HG02870 (cell line): Measurements from ENCODE around the gene OR6C70.
"Not testable (repeated sequence)": the region's sequence is repeated elsewhere in the genome, so short reads cannot be mapped to it uniquely, and the experiment has no call there.

Experiments
- ATAC-seq: cut with Tn5 transposase; IDR thresholded peaks from one replicate; pipeline ENCODE4 v1.9.1; 2021; ENCODE audit warnings: mild to moderate bottlenecking, moderate library complexity; ENCODE audit not compliant: unreplicated experiment

Gene OR6C70

DNA sequence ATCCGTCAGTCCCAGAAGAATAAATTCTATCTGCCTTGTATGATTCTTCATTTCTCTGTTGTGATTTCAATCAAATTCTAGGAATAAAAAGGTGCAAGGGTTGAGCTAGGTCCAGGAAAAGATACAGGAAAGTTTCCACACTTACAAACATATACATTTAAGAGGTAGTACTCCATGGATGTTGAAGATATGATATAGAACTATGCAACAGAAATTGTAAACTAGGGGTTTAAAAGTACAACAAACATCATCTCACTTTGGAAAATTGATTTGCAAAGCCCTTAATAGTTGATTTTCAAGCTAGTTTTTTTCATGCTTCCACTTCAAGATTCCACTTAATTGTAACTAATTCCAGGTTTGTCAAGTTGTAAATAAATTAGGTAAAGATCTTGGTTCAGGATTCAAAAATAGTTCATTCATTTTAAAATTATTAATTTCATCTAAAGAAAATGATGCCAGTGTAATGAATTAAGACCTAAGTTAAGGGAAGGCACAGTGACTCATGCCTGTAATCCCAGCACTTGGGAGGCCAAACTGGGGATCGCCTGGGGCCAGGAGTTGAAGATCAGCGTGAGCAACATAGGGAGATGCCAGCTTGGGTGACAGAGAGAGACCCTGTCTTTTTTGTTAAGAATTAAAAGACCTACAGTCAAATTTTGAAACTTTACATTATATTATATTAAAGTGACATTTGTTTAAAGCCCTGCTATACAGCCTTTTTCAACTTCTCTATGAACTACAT is at the start of gene OR6C70:
Gene OR6C70 (minus strand): TSS at position 51 of the 742 bp plus-strand sequence. CDS start 0 bp downstream, at position 51.
- ATAC-seq = no peak

DNA sequence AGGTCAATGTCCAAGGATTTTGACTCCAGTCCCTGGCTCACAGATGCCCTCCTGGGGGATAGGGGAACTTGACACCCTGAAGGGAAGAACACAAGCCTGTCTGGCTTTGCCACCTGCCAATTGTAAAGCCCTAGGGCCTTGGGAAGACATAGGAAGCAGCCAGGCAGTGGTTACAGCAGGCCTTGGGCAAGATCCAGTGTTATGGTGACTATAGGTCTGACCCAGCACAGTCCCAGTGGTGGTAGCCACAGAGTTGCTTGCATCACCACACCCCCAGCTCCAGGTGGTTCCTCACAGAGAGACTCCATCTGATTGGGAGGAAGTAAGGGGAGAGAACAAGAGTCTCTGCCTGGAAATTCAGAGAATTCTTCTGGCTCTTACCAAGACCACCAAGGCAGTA is 46.5 kb upstream of the OR6C70 start:
- no peak for ATAC-seq

DNA sequence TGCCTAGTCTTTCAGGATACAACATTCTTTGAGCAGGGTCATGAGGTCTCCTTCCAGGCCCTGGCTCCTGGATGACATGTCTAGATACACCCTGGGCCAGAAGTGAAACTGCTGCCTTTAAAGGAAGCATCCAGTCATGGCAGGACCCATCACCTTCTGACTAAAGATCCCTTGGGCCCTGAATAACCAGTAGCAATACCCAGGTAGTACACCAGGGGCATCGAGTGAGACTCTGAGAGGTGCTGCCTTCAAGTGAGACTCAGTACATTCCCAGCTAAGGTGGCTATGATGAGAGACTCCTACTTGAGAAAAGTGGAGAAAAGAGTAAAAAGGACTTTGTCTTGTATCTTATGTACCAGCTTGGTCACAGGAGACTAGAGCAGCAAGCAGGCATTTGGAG is 45.8 kb upstream of the OR6C70 start:
- no peak for ATAC-seq

DNA sequence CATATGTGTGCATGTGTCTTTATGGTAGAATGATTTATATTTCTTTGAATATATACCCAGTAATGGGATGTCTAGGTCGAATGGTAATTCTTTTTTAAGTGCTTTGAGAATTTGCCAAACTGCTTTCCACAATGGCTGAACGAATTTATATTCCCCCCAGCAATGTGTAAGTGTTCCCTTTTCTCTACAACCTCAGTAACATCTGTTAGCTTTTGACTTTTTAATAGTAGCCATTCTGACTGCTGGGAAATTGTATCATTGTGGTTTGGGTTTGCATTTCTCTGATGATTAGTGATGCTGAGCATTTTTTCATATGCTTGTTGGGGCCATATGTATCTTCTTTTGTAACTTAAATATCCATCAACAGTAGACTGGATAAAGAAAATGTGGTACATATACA is 31.7 kb upstream of the OR6C70 start:
- no peak for ATAC-seq

DNA sequence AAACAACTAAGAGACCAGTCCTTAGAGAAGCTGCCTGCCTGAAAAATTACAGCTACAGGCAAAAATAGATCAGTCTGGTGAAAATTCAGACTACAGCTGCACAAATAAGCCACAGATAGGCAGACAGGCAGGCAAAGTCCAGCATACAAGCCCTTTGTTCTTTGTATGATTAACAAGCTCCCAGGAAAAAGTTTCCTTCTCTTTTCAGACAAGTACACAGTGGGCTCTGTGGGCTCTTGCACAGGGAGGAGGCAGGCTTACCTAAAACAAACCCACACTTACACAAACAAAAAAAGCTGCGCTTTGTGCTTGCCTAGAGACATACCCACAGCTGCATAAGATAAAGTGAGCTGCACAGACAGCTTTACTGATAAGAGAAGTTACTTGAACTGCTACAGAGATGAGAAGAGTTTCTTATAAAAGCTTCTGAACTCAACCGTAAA is 29.9 kb upstream of the OR6C70 start:
- ATAC-seq = no peak

DNA sequence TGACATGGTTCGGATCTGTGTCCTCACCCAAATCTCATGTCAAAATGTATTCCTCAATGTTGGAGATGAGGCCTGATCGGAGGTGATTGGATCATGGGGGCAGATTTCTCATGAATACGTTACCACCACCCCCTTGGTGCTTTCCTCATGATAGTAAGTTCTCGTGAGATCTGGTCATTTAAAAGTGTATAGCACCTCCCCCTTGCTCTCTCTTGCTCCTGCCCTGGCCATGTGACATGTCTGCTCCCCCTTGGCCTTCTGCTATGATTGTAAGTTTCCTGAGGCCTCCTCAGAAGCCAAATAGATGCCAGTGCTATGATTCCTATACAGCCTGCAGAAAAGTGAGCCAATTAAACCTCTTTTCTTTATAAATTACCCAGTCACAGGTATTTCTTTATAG is 29.3 kb upstream of the OR6C70 start:
- no peak for ATAC-seq

DNA sequence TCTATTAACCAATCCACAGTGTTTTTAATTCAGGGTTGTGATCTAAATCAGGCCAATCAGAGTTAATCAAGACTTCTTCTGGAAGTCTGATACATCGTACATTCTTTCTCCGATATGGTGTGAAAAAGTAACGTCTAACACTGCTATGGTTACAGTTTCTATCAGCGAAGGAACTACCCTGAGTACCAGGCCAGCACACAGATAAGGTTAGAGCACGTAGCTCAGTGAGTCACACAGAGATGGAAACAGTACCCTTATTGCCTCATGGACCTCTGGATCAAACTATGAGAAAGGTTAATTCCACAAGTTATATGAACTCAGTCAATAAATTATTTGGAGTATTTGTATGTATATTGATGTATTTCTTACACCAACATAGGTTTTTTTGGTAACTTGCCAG is 25.6 kb upstream of the OR6C70 start:
- ATAC-seq = no peak

DNA sequence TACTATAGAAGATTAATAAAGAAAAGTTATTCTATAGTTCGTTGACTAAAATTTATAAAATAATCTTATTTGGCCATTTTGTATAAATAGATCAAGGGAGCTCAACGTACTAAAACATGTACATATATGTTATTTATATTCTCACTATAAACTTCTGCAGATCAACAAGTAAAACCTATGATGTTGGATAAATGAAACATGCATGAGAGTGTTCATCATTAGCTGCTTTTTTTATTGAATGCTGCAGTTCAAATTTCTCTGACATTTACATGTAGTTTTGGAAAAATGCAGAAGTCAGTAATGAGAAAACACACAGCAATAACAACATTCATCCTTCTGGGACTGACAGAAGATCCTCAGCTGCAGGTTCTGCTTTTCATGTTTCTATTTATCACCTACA is 22.1 kb upstream of the OR6C70 start, which contains the start of gene OR6C68:
Gene OR6C68 (plus strand): TSS at position 301 of the 400 bp plus-strand sequence. CDS start 0 bp downstream, at position 301.
- ATAC-seq = no peak

DNA sequence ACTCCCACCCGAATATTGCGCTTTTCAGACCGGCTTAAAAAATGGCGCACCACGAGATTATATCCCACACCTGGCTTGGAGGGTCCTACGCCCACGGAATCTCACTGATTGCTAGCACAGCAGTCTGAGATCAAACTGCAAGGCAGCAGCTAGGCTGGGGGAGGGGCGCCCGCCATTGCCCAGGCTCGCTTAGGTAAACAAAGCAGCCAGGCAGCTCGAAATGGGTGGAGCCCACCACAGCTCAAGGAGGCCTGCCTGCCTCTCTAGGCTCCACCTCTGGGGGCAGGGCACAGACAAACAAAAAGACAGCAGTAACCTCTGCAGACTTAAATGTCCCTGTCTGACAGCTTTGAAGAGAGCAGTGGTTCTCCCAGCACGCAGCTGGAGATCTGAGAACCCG is 14.3 kb upstream of the OR6C70 start:
- ATAC-seq = not testable (repeated sequence)

DNA sequence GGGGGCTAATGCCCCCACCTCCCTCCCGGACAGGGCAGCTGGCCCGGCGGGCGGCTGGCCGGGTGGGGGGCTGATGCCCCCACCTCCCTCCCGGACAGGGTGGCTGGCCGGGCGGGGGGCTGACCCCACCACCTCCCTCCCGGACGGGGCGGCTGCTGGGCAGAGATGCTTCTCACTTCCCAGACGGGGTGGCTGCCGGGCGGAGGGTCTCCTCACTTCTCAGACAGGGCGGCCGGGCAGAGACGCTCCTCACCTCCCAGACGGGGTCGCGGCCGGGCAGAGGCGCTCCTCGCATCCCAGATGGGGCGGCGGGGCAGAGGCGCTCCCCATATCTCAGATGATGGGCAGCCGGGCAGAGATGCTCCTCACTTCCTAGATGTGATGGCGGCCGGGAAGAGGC is 9.2 kb upstream of the OR6C70 start:
- ATAC-seq = not testable (repeated sequence)

DNA sequence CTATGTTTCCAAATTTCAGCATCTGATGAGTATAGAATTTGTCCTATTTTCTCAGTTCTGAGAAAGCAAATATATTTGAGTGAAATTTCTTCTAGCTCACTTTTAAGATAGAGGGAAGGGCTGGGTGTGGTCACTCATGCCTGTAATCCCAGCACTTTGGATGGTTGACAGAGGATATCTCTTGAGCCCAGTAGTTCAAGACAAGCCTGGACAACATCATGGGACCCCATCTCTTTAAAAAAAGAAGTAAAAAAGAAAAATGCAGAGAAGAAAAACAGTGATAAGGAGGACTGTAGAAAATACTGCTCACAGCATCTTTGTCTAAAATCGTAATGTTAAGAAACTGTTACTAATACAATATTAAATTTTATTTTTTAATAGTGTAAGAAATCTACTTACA is 2.3 kb upstream of the OR6C70 start:
- no peak for ATAC-seq

DNA sequence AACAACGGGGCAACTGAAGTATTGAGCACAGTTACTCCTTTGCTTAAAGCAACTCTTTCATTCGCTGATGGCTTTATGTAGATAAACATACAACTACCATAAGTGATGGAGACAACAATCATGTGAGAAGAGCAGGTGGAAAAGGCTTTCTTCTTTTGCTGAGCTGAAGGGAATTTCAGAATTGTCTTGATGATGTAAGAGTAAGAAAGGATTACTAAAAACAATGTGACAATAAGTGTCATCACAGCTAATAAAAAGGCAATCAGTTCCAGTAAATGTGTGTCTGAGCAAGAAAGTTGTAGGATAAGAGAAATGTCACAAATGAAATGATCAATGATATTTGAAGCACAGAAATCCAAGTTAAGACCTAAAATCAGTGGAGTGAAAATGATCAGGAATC is 647 bp downstream of the OR6C70 start:
- ATAC-seq = no peak

DNA sequence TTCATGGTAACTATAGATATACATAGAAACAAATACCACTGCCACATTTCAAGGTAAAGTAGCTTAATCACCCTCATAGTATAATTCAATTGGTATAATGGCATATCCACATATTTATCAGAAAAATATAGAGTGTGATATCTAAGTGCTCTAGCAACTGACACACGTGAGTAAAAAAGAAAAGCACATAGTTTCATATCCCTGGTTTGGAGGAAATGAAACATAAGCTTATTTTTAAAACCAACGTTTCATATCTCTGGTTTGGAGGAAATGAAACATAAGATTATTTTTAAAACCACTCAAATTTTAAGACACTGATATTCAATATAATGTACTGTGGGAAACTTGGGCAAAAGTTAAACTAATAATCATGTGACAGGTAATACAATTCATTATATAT is 2.1 kb downstream of the OR6C70 start:
- peak; percentile 75 for ATAC-seq

DNA sequence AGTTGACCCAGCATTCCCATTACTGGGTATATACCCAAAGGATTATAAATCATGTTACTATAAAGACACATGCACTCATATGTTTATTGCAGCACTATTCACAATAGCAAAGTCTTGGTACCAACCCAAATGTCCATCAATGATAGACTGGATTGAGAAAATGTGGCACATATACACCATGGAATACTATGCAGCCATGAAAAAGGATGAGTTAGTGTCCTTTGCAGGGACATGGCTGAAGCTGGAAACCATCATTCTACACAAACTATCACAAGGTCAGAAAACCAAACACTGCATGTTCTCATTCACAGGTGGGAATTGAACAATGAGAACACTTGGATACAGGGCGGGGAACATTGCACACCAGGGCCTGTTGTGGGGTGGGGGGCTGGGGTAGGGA is 5.0 kb downstream of the OR6C70 start:
- not testable (repeated sequence) for ATAC-seq

DNA sequence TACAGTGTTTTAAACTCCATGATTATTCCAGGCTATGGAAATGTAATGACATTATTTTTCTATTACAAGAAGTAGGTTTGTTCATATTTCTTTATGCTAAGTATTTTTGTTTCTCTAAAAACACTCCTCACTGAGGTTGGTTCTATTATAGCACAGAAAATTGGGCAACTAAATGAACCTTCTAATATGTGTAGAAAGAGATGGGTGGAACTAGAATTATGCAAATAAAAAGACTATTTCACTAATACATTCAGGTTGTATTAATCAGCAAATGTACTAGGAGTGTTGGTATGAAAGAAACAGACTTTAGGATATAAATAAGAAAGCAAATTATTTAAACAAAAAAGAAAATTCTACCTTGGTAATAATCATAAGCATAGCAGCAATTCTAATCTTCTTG is 21.1 kb downstream of the OR6C70 start:
- ATAC-seq = no peak

DNA sequence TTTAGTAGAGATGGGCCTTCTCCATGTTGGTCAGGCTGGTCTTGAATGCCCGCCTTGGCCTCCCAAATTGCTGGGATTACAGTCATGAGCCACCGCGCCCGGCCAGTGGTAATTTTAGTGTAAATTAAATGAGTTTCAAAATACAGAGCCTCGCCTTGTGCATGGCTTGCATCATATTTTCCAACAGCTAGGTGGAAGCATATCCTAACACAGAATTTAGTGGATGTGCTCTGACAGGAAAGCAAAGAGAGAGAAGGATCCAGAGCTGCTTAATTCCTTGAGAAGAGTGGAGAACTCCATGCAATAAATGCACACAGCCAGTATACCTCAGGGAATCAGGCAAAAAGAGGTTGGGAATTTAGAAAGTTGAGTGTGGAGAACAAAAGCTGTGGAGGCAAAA is 23.6 kb downstream of the OR6C70 start:
- ATAC-seq = no peak

DNA sequence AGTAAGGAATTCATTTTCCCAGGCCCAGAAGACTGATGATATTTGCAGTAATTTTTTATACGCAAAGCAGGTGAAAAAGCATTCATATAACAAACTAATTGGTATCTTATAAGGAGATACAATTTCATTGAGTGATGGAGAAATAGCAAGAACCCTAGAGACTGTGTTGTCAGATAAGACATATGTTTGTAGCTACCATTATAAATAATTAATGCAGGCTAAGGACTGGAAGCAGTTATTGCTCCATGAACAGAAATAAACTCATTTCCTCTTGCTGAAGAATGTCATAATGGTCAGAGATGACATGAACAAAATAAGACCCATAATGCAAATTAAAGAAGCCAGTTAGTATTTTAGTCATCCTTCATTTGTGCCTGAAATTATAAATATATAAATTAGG is 24.6 kb downstream of the OR6C70 start:
- no peak for ATAC-seq

DNA sequence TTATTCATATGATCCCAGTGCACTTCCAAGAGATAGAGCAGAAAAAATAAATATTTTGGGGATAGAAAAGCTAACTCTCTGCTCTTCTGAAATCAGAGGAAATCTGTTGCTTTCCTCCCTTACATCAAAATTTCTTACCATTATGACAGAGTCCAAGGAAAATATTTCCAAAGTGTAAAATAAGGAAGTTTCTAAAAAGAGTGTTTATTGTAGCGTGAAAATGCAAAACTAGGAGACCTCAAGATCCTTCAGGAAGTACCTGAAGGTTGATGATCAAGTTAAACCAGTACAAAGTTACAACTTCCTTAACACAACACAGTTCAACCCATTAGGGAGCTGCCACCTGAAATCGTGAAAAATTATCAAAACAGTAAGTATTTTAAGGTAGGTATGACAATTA is 26.2 kb downstream of the OR6C70 start, which contains the start of gene OR6C2:
Gene OR6C2 (plus strand): TSS at position 301 of the 400 bp plus-strand sequence. CDS start 8,138 bp downstream, outside the sequence.
- no peak for ATAC-seq

DNA sequence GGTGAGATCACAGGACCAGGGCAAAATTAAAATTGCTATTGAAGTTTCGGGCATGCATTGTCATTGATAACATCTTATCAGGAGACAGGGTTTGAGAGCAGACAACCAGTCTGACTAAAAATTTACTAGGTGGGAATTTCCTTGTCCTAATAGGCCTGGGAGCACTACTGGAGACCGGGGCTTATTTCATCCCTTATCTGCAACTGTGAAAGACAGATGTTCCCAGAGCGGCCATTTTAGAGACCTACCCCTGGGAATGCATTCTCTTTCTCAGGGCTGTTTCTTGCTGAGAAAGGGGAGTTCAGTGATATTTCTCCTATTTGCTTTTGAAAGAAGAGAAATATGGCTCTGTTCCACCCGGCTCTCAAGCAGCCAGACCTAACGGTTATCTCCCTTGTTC is 28.7 kb downstream of the OR6C70 start:
- not testable (repeated sequence) for ATAC-seq

DNA sequence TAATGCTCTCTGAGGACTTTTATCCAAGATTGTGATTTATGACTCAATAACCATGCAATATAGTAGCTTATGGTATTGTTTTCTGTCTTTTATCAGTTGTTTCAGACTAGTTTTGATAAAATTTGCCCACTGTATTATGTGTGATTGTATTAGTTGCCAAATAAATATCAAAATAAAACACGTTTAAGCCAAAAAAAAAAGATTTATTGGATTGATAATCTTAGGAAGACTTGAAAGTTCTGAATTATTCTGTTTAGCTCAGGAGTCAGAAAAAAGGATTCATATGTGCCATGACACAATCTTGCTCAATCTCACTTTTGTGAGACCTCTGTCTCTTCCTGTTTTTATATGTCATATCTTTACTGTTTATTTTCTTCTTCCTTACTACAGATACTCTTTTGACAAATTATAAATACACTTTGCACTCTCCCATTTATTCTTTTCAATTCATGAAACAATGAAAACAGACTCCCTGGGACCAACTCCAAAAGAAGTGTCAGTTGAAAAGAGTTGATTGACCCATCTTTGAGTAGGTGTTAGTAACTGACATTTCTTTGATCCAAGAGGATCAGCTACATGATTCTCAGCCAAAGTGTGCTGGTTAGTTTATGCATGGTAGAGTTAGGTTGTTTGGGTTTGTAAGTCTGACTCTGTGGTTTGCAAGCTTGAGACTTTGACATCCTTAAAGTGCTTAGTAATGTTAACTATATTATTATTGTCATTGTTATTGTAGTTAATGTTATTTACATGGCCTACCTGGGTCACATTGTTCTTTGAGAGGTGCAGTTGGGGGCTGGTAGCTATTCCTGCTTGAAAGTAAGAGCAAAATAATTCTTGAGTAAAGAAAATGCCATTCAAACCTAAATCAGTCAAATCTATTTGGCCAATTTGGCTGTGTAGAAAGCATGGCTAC is 41.4 kb downstream of the OR6C70 start:
- ATAC-seq = no peak

DNA sequence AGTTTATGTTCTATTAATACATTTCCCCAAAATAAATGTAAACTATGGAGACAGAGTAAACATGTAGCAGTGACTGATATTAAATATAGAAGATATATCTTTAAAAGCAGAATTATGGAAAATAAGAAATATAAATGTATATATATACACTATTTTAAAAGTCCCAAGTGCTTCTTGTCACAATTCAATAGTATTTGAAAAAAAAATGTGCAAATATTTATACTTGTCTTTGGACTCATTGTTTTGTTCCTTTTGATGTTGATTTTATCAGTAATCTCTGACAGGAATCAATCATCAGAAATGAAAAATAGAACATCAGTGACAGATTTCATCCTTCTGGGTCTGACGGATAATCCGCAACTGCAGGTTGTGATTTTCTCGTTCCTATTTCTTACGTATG is 44.0 kb downstream of the OR6C70 start, which contains the start of gene OR6C76:
Gene OR6C76 (plus strand): TSS at position 301 of the 400 bp plus-strand sequence. CDS start 0 bp downstream, at position 301.
- ATAC-seq = no peak
